Lung (tissue), 12 donors: Measurements from ENCODE around the gene ZNF750. TPM values are rescaled to one million over a fixed set of nuclear protein-coding genes. Genes with fewer than 3 reads are reported as not detected.
A peak's percentile ranks its signal among the peaks of the same experiment; 100 is the strongest.

Experiments used
- ATAC-seq: fragments of 200-7000 bp; cut with Tn5 transposase; one replicate; pipeline ENCODE4 v1.9.1; 2020; ENCODE audit warnings: moderate number of reproducible peaks; ENCODE audit not compliant: insufficient read depth, low FRiP score
- DNase-seq, 3 donors: peaks; one replicate each; pipeline ENCODE4 v3.0.0-alpha.2; 2013 to 2017
- H3K27ac ChIP-seq, 2 donors: one replicate each; pipeline ENCODE4 v1.5.1; 2013; ENCODE audit warnings: mild to moderate bottlenecking in 2 of 2, moderate library complexity in 2 of 2, control low read depth in 1 of 2, inconsistent platforms in 1 of 2, low read depth in 1 of 2, low read length in 1 of 2
- H3K27me3 ChIP-seq, 3 donors: one replicate each; pipeline ENCODE4 v1.5.1; 2013; ENCODE audit warnings: low read length in 2 of 3; ENCODE audit not compliant: control insufficient read depth in 3 of 3, insufficient read depth in 3 of 3
- H3K36me3 ChIP-seq, 4 donors: one replicate each; pipeline ENCODE4 v1.5.1; 2013; ENCODE audit warnings: low read length in 4 of 4, mild to moderate bottlenecking in 1 of 4, moderate library complexity in 1 of 4; ENCODE audit not compliant: control insufficient read depth in 4 of 4, insufficient read depth in 4 of 4
- H3K4me1 ChIP-seq, 5 donors: one replicate each; pipeline ENCODE4 v1.5.1; 2013; ENCODE audit warnings: low read length in 5 of 5, mild to moderate bottlenecking in 2 of 5, moderate library complexity in 1 of 5; ENCODE audit not compliant: control insufficient read depth in 5 of 5, insufficient read depth in 5 of 5
- H3K4me3 ChIP-seq: one replicate; pipeline ENCODE4 v1.5.1; 2013; ENCODE audit warnings: mild to moderate bottlenecking, control low read depth, moderate library complexity
- H3K9ac ChIP-seq, 2 donors: one replicate each; pipeline ENCODE4 v1.5.1; 2013; ENCODE audit warnings: low read length in 2 of 2, control low read depth in 1 of 2; ENCODE audit not compliant: insufficient read depth in 1 of 2
- H3K9me3 ChIP-seq, 4 donors: one replicate each; pipeline ENCODE4 v1.5.1; 2013; ENCODE audit warnings: low read length in 3 of 4, mild to moderate bottlenecking in 1 of 4, moderate library complexity in 1 of 4; ENCODE audit not compliant: control insufficient read depth in 4 of 4, insufficient read depth in 3 of 4
- CTCF ChIP-seq: IDR thresholded peaks from 2 replicates; pipeline ENCODE4 v1.5.1; 2012; ENCODE audit warnings: mild to moderate bottlenecking; ENCODE audit errors: control extremely low read depth, extremely low read depth
- WGBS, 2 donors: extraction: QIAGEN DNeasy Blood & Tissue Kit; methylation state at CpG; one replicate each; pipeline ENCODE4 v1.1.7; 2013; 5-methylcytosine and 5-hydroxymethylcytosine counted together
- polyA plus RNA-seq, 2 donors: library from polyadenylated mRNA; stranded (reverse); fragments of 200-250 nt; gene quantifications; one replicate each; pipeline ENCODE4 v1.2.1, GENCODE V29; 2013
- total RNA-seq, 2 donors: library from RNA; depleted of rRNA in 1 of 2; stranded (reverse); fragments of >200 nt in 1 of 2; gene quantifications; one replicate each; pipeline ENCODE4 v1.2.1, GENCODE V29; 2014 to 2021
- donor health status: control.
- donor health status: control.
- donor health status: Bipolar disorder and iron deficiency.
- donor health status: healthy.
- donor health status: DM: yes; HTN: yes; CAD: no.

ZNF750 gene
- total and polyA plus RNA-seq, 4 donors, result 1.3 to 4.4 (median 1.9) TPM

GRCh38 chr17:82860606-82861392 lies 21.0 kb upstream of the ZNF750 start:
- H3K4me1 ChIP-seq, result peaks cover 0 to 22% (median 11%) of the 10 kb centered on the region in 5 donors
- ATAC-seq (no peak), DNase-seq (peak in 1 of 3 donors; percentile 6)
- no peak overlapping the region for H3K9ac ChIP-seq
- no peak overlapping the region for H3K4me3 ChIP-seq
- H3K27me3 ChIP-seq, result no peaks in the 10 kb centered on the region
- H3K27ac ChIP-seq, result peak overlapping the region in 1 of 2 donors; percentile 77
- no peaks in the 10 kb centered on the region for H3K36me3 ChIP-seq
- WGBS, 2 donors, result 92 to 93% methylated on average over 42 of the region's 42 CpGs
- no peaks in the 10 kb centered on the region for H3K9me3 ChIP-seq
- TF ChIP-seq CTCF, result no peak

- TF ChIP-seq CTCF, result no peak
- H3K36me3 ChIP-seq, result peaks cover 0 to under 1% (median 0%) of the 10 kb centered on the region in 4 donors
- WGBS, 2 donors, result 49 to 58% methylated on average over 23 of the region's 23 CpGs
- H3K4me3 ChIP-seq, result no peak overlapping the region
- peak overlapping the region; percentile 8 to 28 for H3K9ac ChIP-seq
- peak in 2 of 3 donors; percentile 40 to 51 for DNase-seq
- ATAC-seq, result peak; percentile 60
- peak overlapping the region in 1 of 2 donors; percentile 77 for H3K27ac ChIP-seq
- no peaks in the 10 kb centered on the region for H3K9me3 ChIP-seq
- peaks cover 0 to 22% (median 11%) of the 10 kb centered on the region in 5 donors for H3K4me1 ChIP-seq
- no peaks in the 10 kb centered on the region for H3K27me3 ChIP-seq
These were observed 19.9 kb upstream of the ZNF750 start for GRCh38 chr17:82859431-82860403.

- Histone ChIP-seq H3K36me3 (peaks cover 0 to 5% (median 1%) of the 10 kb centered on the region in 4 donors), H3K9ac (no peak overlapping the region), H3K4me1 (peaks cover 0 to 22% (median 11%) of the 10 kb centered on the region in 5 donors), H3K27me3 (no peaks in the 10 kb centered on the region), H3K4me3 (no peak overlapping the region), H3K9me3 (no peaks in the 10 kb centered on the region), H3K27ac (peak overlapping the region in 1 of 2 donors; percentile 60)
- TF ChIP-seq CTCF, result no peak
- DNase-seq, result peak; percentile 53 to 76 (median 59)
- ATAC-seq, result no peak
- 82 to 89% methylated on average over 28 of the region's 28 CpGs for WGBS, 2 donors
These were observed 18.7 kb upstream of the ZNF750 start for GRCh38 chr17:82858376-82859126.
